Mucosa of rectum (tissue), 2 donors: ENCODE measurements around the gene XBP1.
A peak's percentile ranks its signal among the peaks of the same experiment; 100 is the strongest.
"Not testable (repeated sequence)": the region's sequence is repeated elsewhere in the genome, so short reads cannot be mapped to it uniquely, and the experiment has no call there.

Experiments used
- H3K27ac ChIP-seq, 2 donors: one replicate each; pipeline ENCODE4 v1.7.0; 2013; ENCODE audit warnings: inconsistent platforms in 2 of 2, low read depth in 2 of 2, low read length in 2 of 2
- H3K27me3 ChIP-seq, 2 donors: one replicate each; pipeline ENCODE4 v1.7.0; 2013; ENCODE audit warnings: low read length in 2 of 2; ENCODE audit not compliant: control insufficient read depth in 2 of 2, insufficient read depth in 2 of 2
- H3K36me3 ChIP-seq, 2 donors: one replicate each; pipeline ENCODE4 v1.7.0; 2013; ENCODE audit warnings: low read length in 2 of 2; ENCODE audit not compliant: control insufficient read depth in 2 of 2, insufficient read depth in 2 of 2
- H3K4me1 ChIP-seq, 2 donors: one replicate each; pipeline ENCODE4 v1.7.0; 2013; ENCODE audit warnings: low read length in 2 of 2, mild to moderate bottlenecking in 1 of 2; ENCODE audit not compliant: control insufficient read depth in 2 of 2, insufficient read depth in 2 of 2
- H3K4me3 ChIP-seq, 2 donors: one replicate each; pipeline ENCODE4 v1.7.0; 2013; ENCODE audit warnings: low read length in 2 of 2
- H3K9ac ChIP-seq, 2 donors: one replicate each; pipeline ENCODE4 v1.7.0; 2013; ENCODE audit warnings: low read length in 2 of 2, low read depth in 1 of 2, mild to moderate bottlenecking in 1 of 2
- H3K9me3 ChIP-seq, 2 donors: one replicate each; pipeline ENCODE4 v1.7.0; 2013; ENCODE audit warnings: low read length in 2 of 2; ENCODE audit not compliant: control insufficient read depth in 2 of 2
- donor health status: healthy.
- donor health status: Normal muscosa, but diverticular disease.

Gene XBP1

DNA sequence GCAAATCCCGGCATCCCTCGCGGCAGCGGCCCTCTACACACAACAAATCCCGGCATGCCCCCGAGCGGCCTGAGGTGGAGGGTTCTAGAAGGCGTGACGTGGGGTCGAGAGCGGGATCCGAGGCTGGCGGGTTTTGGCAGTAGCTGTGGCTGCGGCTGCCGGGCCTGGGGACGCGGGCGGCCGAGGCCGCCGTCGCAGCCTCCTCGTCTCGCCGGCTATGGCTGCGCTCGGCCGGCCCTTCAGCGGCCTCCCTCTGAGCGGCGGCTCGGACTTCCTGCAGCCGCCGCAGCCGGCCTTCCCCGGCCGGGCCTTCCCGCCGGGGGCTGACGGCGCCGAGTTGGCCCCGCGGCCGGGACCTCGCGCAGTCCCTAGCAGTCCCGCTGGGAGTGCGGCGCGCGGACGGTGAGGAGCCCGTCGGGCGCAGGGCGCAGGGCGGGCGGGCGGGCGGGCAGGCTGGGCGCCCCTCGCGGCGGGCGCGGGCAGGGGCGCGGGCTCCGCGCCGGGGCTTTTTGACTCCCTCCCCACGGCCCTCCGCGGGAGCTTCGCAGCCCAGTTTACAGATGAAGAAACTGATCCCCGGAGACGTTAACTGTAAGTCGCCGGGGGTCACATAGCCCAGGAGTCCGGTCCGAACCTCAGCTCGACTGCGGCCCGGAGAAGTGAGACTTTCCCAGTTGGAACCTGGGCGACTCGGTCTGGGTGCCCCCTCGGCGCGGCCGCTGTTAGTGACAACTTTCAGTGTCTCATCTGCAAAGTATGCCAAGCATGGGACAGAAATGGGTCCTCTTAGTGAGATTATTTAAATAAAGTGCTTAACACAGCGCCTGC, 27.5 kb downstream of the XBP1 start, which contains the start of gene CCDC117:
Gene CCDC117, plus strand, starts transcription at position 63 of the 828 bp plus-strand sequence. Its CDS starts 155 bp downstream, at position 218.
- no peaks in the 10 kb centered on the region for H3K27me3 ChIP-seq
- peak within 1 kb of the TSS; percentile 88 to 98 for H3K9ac ChIP-seq
- H3K9me3 ChIP-seq, result no peaks in the 10 kb centered on the region
- peaks cover 3 to 12% of the 10 kb centered on the region in 2 donors for H3K4me1 ChIP-seq
- H3K36me3 ChIP-seq, result peaks cover 4 to 6% of the 10 kb centered on the region in 2 donors
- peak within 1 kb of the TSS; percentile 92 to 93 for H3K4me3 ChIP-seq
- H3K27ac ChIP-seq, result peak within 1 kb of the TSS; percentile 91 to 92

DNA sequence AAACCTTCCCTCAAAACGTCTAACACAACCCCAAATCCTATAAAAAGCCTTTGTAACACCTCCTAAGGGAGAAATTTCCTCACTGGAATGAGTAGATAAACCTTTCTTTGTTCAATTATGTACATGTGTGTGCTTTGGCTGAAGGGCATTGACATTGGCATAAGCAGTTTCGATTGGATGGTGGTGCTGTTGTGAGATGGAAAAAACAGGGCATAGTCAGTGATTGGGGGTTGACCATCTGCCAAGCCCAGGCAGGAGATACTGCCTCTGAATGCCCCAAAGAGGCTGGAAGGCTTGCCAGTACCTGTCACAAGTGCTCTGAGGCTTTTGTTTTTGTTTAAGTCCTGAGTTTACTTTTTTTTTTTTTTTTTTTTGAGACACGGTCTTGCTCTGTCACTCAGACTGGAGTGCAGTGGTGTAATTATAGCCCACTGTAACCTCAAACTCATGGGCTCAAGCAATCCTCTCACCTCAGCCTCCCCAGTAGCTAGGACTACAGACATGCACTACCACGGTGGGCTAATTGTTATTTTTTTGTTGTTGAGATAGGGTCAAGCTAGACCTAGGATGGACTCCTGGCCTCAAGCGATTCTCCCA, 29.1 kb downstream of the XBP1 start:
- Histone ChIP-seq H3K9ac (no peak overlapping the region), H3K4me3 (no peak overlapping the region)

DNA sequence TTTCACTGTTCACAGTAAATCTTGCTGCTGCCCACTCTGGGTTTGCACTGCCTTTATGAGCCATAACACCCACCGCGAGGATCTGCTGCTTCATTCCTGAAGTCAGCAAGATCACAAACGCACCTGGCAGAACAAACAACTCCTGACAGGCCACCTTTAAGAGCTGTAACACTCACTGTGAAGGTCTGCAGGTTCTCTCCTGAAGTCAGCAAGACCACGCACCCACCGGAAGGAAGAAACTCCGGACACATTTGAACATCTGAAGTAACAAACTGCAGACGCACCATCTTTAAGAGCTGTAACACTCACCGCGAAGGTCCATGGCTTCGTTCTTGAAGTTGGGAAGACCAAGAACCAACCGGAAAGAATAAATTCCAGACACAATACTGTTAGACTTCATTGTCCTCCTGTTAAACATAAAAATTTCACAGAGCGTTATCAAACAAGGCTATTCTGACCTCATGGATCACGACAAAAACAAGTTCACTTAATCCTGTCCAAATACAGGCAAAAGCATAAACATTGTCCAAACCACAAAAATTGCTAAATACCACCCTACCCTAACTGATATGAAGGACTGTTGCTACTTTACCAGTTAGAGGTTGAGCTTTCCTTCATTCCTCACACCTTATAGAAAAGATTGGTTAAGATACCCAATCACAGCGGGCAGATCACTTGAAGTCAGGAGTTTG, 30.8 kb downstream of the XBP1 start:
- H3K36me3 ChIP-seq, result no peaks in the 10 kb centered on the region

More for the DNA sequence above, 29.1 kb downstream of the XBP1 start:
- Histone ChIP-seq H3K27me3 (no peaks in the 10 kb centered on the region), H3K4me1 (peaks cover 3 to 12% of the 10 kb centered on the region in 2 donors), H3K9me3 (no peaks in the 10 kb centered on the region), H3K27ac (no peak overlapping the region), H3K36me3 (peaks cover 4% of the 10 kb centered on the region in 2 donors)

DNA sequence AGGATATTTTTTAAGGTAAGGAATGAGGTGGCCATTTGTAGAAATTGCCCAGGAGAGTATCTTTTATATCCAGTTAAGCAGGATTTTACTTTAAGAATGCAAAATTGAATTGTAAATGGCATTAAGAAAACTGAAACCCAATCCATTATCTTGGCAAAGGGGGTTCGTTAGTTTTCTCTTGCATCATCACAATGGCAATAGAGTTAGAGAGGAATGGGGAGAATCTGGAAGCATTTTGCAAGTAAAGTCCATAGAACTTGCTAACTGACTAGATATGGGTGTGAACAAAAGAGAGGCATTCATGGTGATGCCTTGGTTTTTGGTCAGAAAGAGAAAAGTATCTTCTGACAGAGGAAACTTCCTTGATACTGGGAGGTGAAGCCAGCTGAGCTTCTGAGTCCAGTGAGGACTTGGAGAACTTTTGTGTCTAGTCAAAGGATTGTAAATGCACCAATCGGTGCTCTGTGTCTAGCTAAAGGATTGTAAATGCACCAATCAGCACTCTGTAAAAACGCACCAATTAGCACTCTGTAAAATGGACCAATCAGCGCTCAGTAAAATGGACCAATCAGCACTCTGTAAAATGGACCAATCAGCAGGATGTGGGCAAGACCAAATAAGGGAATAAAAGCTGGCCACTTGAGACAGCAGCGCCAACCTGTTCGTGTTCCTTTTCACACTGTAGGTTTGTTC, 31.5 kb downstream of the XBP1 start:
- H3K9me3 ChIP-seq, result no peaks in the 10 kb centered on the region
- no peaks in the 10 kb centered on the region for H3K36me3 ChIP-seq
- no peak overlapping the region for H3K4me3 ChIP-seq
- H3K4me1 ChIP-seq, result peaks cover 3 to 5% of the 10 kb centered on the region in 2 donors
- no peaks in the 10 kb centered on the region for H3K27me3 ChIP-seq
- no peak overlapping the region for H3K27ac ChIP-seq
- no peak overlapping the region for H3K9ac ChIP-seq

More for the DNA sequence above, 30.8 kb downstream of the XBP1 start:
- Histone ChIP-seq H3K4me1 (peaks cover 3 to 9% of the 10 kb centered on the region in 2 donors), H3K9ac (no peak overlapping the region), H3K27ac (no peak overlapping the region), H3K9me3 (no peaks in the 10 kb centered on the region), H3K4me3 (no peak overlapping the region), H3K27me3 (no peaks in the 10 kb centered on the region)

DNA sequence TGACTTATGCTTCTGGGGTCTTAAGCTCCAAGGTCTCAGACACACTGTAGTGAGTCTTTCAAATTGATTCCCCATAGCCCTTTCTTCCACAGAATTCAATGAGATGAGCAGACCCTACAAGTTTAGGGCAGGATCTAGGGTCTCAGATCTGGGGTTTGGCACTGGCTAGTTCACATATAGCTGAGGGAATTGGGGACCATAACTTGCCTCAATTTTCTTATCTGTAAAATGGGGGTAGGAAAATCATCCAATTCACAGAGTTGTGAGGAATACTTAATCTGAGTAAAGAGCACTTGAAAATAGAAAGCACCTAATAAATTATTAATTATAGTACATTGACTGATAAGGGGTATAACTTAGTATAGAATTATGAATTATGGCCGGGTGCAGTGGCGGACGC, 33.7 kb downstream of the XBP1 start:
- H3K9ac ChIP-seq, result no peak overlapping the region
- H3K27me3 ChIP-seq, result no peaks in the 10 kb centered on the region
- H3K27ac ChIP-seq, result no peak overlapping the region
- no peak overlapping the region for H3K4me3 ChIP-seq
- H3K4me1 ChIP-seq, result no peaks in the 10 kb centered on the region
- no peaks in the 10 kb centered on the region for H3K36me3 ChIP-seq
- no peaks in the 10 kb centered on the region for H3K9me3 ChIP-seq

DNA sequence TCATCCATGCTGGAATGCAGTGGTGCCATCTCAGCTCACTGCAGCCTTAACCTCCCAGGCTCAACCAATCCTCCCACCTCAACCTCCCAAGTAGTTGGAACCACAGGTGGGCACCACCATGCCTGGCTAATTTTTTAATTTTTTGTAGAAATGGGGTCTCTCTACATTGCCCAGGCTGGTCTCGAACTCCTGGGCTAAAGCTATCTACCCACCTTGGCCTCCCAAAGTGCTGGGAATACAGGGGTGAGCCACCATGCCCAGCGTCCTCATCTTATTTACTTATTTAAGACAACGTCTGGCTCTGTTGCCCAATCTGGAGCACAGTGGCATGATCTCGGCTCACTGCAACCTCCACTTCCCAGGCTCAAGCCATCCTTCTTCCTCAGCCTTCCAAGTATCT, 38.4 kb downstream of the XBP1 start:
- H3K36me3 ChIP-seq, H3K4me3 ChIP-seq, H3K9ac ChIP-seq, H3K27me3 ChIP-seq, H3K4me1 ChIP-seq, H3K27ac ChIP-seq, H3K9me3 ChIP-seq: not testable (repeated sequence)

DNA sequence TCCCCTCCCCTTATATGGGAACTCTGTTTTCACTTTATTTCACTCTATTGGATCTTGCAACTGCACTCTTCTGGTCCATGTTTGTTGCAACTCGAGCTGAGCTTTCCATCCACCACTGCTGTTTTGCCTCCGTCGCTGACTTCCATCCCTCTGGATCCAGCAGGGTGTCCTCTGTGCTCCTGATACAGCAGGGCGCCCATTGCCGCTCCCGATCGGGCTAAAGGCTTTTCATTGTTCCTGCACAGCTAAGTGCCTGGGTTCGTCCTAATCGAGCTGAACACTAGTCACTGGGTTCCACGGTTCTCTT, 39.0 kb downstream of the XBP1 start:
- no peak overlapping the region for H3K27ac ChIP-seq
- H3K9ac ChIP-seq, result no peak overlapping the region
- H3K9me3 ChIP-seq, result no peaks in the 10 kb centered on the region
- H3K4me1 ChIP-seq, result no peaks in the 10 kb centered on the region
- H3K36me3 ChIP-seq, result no peaks in the 10 kb centered on the region
- H3K27me3 ChIP-seq, result no peaks in the 10 kb centered on the region
- no peak overlapping the region for H3K4me3 ChIP-seq

DNA sequence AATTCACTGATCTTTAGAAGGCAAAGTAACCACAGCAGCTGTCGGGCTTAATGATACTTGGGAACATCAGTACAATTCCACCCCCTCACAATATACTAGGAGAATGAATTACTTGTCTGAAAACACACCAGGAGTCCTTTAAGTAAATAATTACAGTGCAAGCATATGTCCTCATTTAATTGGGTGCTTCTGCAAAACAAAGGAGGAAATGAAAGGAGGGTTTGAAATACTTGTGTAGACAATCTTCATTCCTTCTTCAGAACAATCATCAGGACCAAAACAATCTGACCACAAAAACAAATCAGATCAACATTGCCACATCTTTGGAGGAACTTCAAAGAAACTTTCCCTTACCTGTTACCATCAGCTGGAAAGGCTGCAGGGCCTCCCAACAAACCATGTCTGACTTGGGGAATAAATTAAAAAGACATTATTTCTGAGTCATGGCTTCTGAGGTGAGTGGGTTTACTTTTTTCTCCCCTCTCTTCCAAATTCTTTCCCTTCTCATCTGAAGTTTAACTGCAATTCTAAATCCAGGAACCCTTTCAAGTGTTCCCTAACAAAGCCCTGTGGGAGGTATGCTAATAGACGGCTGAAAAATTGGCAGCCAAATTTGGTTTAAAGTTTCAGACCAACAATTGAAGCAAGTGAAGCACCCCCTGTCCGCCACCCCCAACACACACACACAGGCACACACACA, 40.4 kb downstream of the XBP1 start:
- H3K36me3 ChIP-seq, result no peaks in the 10 kb centered on the region
- H3K27me3 ChIP-seq, result no peaks in the 10 kb centered on the region
- H3K9ac ChIP-seq, result no peak overlapping the region
- H3K9me3 ChIP-seq, result no peaks in the 10 kb centered on the region
- H3K27ac ChIP-seq, result no peak overlapping the region
- no peaks in the 10 kb centered on the region for H3K4me1 ChIP-seq
- H3K4me3 ChIP-seq, result no peak overlapping the region

DNA sequence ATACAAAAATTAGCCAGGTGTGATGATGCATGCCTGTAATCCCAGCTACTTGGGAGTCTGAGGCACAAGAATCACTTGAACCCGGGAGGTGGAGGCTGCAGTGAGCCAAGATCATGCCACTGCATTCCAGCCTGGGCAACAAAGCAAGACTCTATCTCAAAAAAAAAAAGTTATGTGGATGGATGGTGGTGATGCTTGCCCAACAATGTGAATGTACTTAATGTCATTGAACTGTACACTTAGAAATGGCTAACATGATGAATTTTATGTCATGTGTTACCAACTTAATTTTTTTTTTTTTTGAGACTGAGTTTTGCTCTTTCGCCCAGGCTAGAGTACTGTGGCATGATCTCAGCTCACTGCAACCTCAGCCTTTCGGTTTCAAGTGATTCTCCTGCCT, 45.9 kb downstream of the XBP1 start:
- H3K9ac ChIP-seq, H3K27ac ChIP-seq: not testable (repeated sequence)

More for the DNA sequence above, 45.9 kb downstream of the XBP1 start:
- H3K36me3 ChIP-seq, H3K27me3 ChIP-seq, H3K4me1 ChIP-seq, H3K4me3 ChIP-seq, H3K9me3 ChIP-seq: not testable (repeated sequence)
